ENCODE data around the gene MMAB. TPM values are rescaled to one million over a fixed set of nuclear protein-coding genes. Genes with fewer than 3 reads are reported as not detected.

Gene MMAB
- total RNA-seq, 2 donors from 2014 or later, result 23.1 to 79.2 TPM

GRCh38 chr12:109581856-109582255, 8.6 kb upstream of the MMAB start:
- no peak overlapping the region for H3K27ac ChIP-seq
- H3K4me1 ChIP-seq (replicated peaks), result no peaks in the 10 kb centered on the region
- no peaks in the 10 kb centered on the region for H3K9me3 ChIP-seq
- peak; percentile 46 for DNase-seq (ENCODE audit: low spot score)
- H3K36me3 ChIP-seq, result peaks cover 0 to 3% of the 10 kb centered on the region in 2 donors
- intact Hi-C loops (cut with DNase I), result no loop called here
- H3K27me3 ChIP-seq (replicated peaks; ENCODE audit: insufficient read depth), result no peaks in the 10 kb centered on the region
- 48% methylated on average over 8 of the region's 8 CpGs for WGBS
- no peak overlapping the region for H3K4me3 ChIP-seq
- TF ChIP-seq POLR2AphosphoS5 (IDR thresholded peaks at IDR 0.05), result peak; percentile 66
- TF ChIP-seq POLR2A (IDR thresholded peaks at IDR 0.05), result no peak
- TF ChIP-seq CTCF (IDR thresholded peaks at IDR 0.05), result no peak

GRCh38 chr12:109581334-109581691, 8.0 kb upstream of the MMAB start:
- TF ChIP-seq POLR2AphosphoS5 (IDR thresholded peaks at IDR 0.05) (no peak), CTCF (IDR thresholded peaks at IDR 0.05) (no peak), POLR2A (IDR thresholded peaks at IDR 0.05) (no peak)
- intact Hi-C loops (cut with DNase I), result no loop called here
- peaks cover 0 to 2% of the 10 kb centered on the region in 2 donors for H3K36me3 ChIP-seq
- WGBS, result 87% methylated on average over 18 of the region's 18 CpGs
- no peak overlapping the region for H3K27ac ChIP-seq
- H3K4me1 ChIP-seq (replicated peaks), result no peaks in the 10 kb centered on the region
- H3K27me3 ChIP-seq (replicated peaks; ENCODE audit: insufficient read depth), result no peaks in the 10 kb centered on the region
- H3K4me3 ChIP-seq, result no peak overlapping the region
- DNase-seq (ENCODE audit: low spot score), result no peak
- H3K9me3 ChIP-seq, result no peaks in the 10 kb centered on the region

- no peaks in the 10 kb centered on the region for H3K27me3 ChIP-seq (replicated peaks; ENCODE audit: insufficient read depth)
- 85% methylated on average over 13 of the region's 13 CpGs for WGBS
- no peaks in the 10 kb centered on the region for H3K36me3 ChIP-seq
- no peak overlapping the region for H3K4me3 ChIP-seq
- H3K9me3 ChIP-seq, result no peaks in the 10 kb centered on the region
- no peak overlapping the region for H3K27ac ChIP-seq
- DNase-seq (ENCODE audit: low spot score), result no peak
- no peak for TF ChIP-seq POLR2A (IDR thresholded peaks at IDR 0.05)
- TF ChIP-seq CTCF (IDR thresholded peaks at IDR 0.05), result no peak
- TF ChIP-seq POLR2AphosphoS5 (IDR thresholded peaks at IDR 0.05), result no peak
- no peaks in the 10 kb centered on the region for H3K4me1 ChIP-seq (replicated peaks)
- intact Hi-C loops (cut with DNase I), result no loop called here
Measured at GRCh38 chr12:109580684-109581333, 7.5 kb upstream of the MMAB start.

GRCh38 chr12:109580272-109580671, 7.0 kb upstream of the MMAB start:
- TF ChIP-seq POLR2A (IDR thresholded peaks at IDR 0.05) (no peak), CTCF (IDR thresholded peaks at IDR 0.05) (no peak), POLR2AphosphoS5 (IDR thresholded peaks at IDR 0.05) (no peak)
- no peaks in the 10 kb centered on the region for H3K36me3 ChIP-seq
- no peak overlapping the region for H3K27ac ChIP-seq
- no peak for DNase-seq (ENCODE audit: low spot score)
- no peak overlapping the region for H3K4me3 ChIP-seq
- 80% methylated on average over 8 of the region's 8 CpGs for WGBS
- H3K9me3 ChIP-seq, result no peaks in the 10 kb centered on the region
- H3K4me1 ChIP-seq (replicated peaks), result no peaks in the 10 kb centered on the region
- intact Hi-C loops (cut with DNase I), result no loop called here
- H3K27me3 ChIP-seq (replicated peaks; ENCODE audit: insufficient read depth), result no peaks in the 10 kb centered on the region

- intact Hi-C loops (cut with DNase I), result loop anchor here (10.0 kb wide), 1 partner anchor 155 kb away; no protein-coding TSS in a partner anchor
- DNase-seq (ENCODE audit: low spot score), result no peak
- WGBS, result 93% methylated on average over 7 of the region's 7 CpGs
- no peak overlapping the region for H3K4me3 ChIP-seq
- no peaks in the 10 kb centered on the region for H3K9me3 ChIP-seq
- TF ChIP-seq POLR2A (IDR thresholded peaks at IDR 0.05) (no peak), CTCF (IDR thresholded peaks at IDR 0.05) (no peak), POLR2AphosphoS5 (IDR thresholded peaks at IDR 0.05) (no peak)
- H3K4me1 ChIP-seq (replicated peaks), result no peaks in the 10 kb centered on the region
- H3K36me3 ChIP-seq, result no peaks in the 10 kb centered on the region
- H3K27ac ChIP-seq, result no peak overlapping the region
- no peaks in the 10 kb centered on the region for H3K27me3 ChIP-seq (replicated peaks; ENCODE audit: insufficient read depth)
Measured at GRCh38 chr12:109579639-109580038, 6.3 kb upstream of the MMAB start.
